ENCODE measurements around the gene PTGDS.

PTGDS gene

GRCh38 chr9:137011907-137012675 is 34.8 kb downstream of the PTGDS start:
- no peak for DNase-seq

- DNase-seq: no peak
These were observed 35.6 kb downstream of the PTGDS start for GRCh38 chr9:137012694-137013570.

- DNase-seq: no peak
These were observed 36.3 kb downstream of the PTGDS start for GRCh38 chr9:137013571-137013940.

- no peak for DNase-seq
These were observed 36.9 kb downstream of the PTGDS start for GRCh38 chr9:137014166-137014565.

- DNase-seq: no peak
These were observed 37.7 kb downstream of the PTGDS start for GRCh38 chr9:137014776-137015539.

GRCh38 chr9:137015540-137015930 is 38.2 kb downstream of the PTGDS start:
- DNase-seq: no peak

GRCh38 chr9:137015976-137016375 is 38.7 kb downstream of the PTGDS start:
- DNase-seq: no peak

GRCh38 chr9:137016436-137016835 is 39.1 kb downstream of the PTGDS start:
- DNase-seq: no peak

GRCh38 chr9:137017071-137017470 is 39.8 kb downstream of the PTGDS start:
- no peak for DNase-seq

GRCh38 chr9:137017791-137018497 is 40.6 kb downstream of the PTGDS start:
- DNase-seq: no peak

- no peak for DNase-seq
These were observed 41.7 kb downstream of the PTGDS start for GRCh38 chr9:137018761-137019559.

- no peak for DNase-seq
These were observed 42.8 kb downstream of the PTGDS start for GRCh38 chr9:137019891-137020683.

- no peak for DNase-seq
These were observed 43.7 kb downstream of the PTGDS start for GRCh38 chr9:137020771-137021567.

GRCh38 chr9:137021568-137021978 is 44.3 kb downstream of the PTGDS start:
- no peak for DNase-seq

- DNase-seq: peak; percentile 24
These were observed 44.8 kb downstream of the PTGDS start for GRCh38 chr9:137021979-137022661.

GRCh38 chr9:137022662-137023008 is 45.3 kb downstream of the PTGDS start:
- no peak for DNase-seq

GRCh38 chr9:137023157-137023556 is 45.9 kb downstream of the PTGDS start:
- no peak for DNase-seq

- DNase-seq: no peak
These were observed 46.3 kb downstream of the PTGDS start for GRCh38 chr9:137023583-137023991.

GRCh38 chr9:137025517-137025966 is 48.2 kb downstream of the PTGDS start:
- no peak for DNase-seq

All from fibroblast of skin of scalp (primary cell).